ENCODE measurements around the gene TTBK1. TPM values are rescaled to one million over a fixed set of nuclear protein-coding genes. Genes with fewer than 3 reads are reported as not detected.

Gene TTBK1
- total and polyA plus RNA-seq, 2 of the 4 experiments (the other 2 are of a cell fraction), result 0.02 TPM; not detected in 1

GRCh38 chr6:43283514-43283901 lies 40.2 kb downstream of the TTBK1 start (continued):
- TF ChIP-seq MAFK (IDR thresholded peaks at IDR 0.05; ENCODE audit: low read depth, low read length) (no peak), SMC3 (IDR thresholded peaks at IDR 0.05; ENCODE audit: low read depth, low read length) (no peak), CEBPB (IDR thresholded peaks at IDR 0.05; ENCODE audit: low read depth, low read length) (no peak)

- Histone ChIP-seq H4K91ac (ENCODE audit: insufficient read depth, low read depth, low read length) (no peak overlapping the region), H4K8ac (ENCODE audit: low read depth in 2 of 2, low read length in 2 of 2) (no peak overlapping the region), H4K20me1 (ENCODE audit: insufficient read depth, low read length) (no peaks in the 10 kb centered on the region), H3K27me3 (ENCODE audit: control insufficient read depth, insufficient read depth, low read length) (peaks cover 41% of the 10 kb centered on the region), H3K4me2 (ENCODE audit: low read depth, low read length) (no peak overlapping the region), H2BK5ac (ENCODE audit: low read depth, low read length, poor library complexity, severe bottlenecking) (no peak overlapping the region), H3K4me3 (ENCODE audit: insufficient read depth, low read depth, low read length) (no peak overlapping the region), H3K79me1 (ENCODE audit: low read depth in 1 of 2, low read length in 2 of 2) (no peaks in the 10 kb centered on the region), H3K36me3 (ENCODE audit: control insufficient read depth, insufficient read depth, low read length) (no peaks in the 10 kb centered on the region), H3K23ac (ENCODE audit: low read depth, low read length) (no peak overlapping the region), H3K27ac (ENCODE audit: insufficient read depth, low read length) (no peak overlapping the region), H3K4ac (ENCODE audit: low read depth, low read length) (no peak overlapping the region), H3K9me3 (ENCODE audit: control insufficient read depth, insufficient read depth, low read length) (no peaks in the 10 kb centered on the region), H2BK15ac (ENCODE audit: low read depth, low read length) (no peak overlapping the region), H2AK9ac (replicated peaks; ENCODE audit: low read depth, low read length, poor library complexity) (no peak overlapping the region), H3K18ac (ENCODE audit: low read depth, low read length) (no peak overlapping the region), H2BK120ac (ENCODE audit: low read depth, low read length) (no peak overlapping the region), H3K14ac (replicated peaks; ENCODE audit: low read depth, low read length) (no peak overlapping the region), H3K56ac (ENCODE audit: extremely low read depth, insufficient read depth, low read length) (no peak overlapping the region), H2AK5ac (ENCODE audit: low read depth, low read length) (no peak overlapping the region), H3K9ac (ENCODE audit: low read depth, low read length) (no peak overlapping the region), H4K5ac (ENCODE audit: low read depth, low read length) (no peak overlapping the region), H3K4me1 (ENCODE audit: control insufficient read depth, insufficient read depth, low read length) (peaks cover under 1% of the 10 kb centered on the region), H2BK20ac (ENCODE audit: low read depth, low read length) (no peak overlapping the region), H3K9me1 (ENCODE audit: insufficient read depth, low read length) (no peaks in the 10 kb centered on the region), H2AFZ (replicated peaks; ENCODE audit: low read length, poor library complexity) (no peak overlapping the region)
- ATAC-seq (ENCODE audit: low read depth) (no peak), DNase-seq (no peak)
- no peak for TF ChIP-seq MAFK (IDR thresholded peaks at IDR 0.05; ENCODE audit: low read depth, low read length)
- TF ChIP-seq NFE2L2 (IDR thresholded peaks at IDR 0.05; ENCODE audit: low read depth, low read length), result no peak
- no TSS peak for BruUV-seq (replicated peaks)
- WGBS, 2 experiments (ENCODE audit: extremely low coverage in 2 of 2, insufficient read length in 1 of 2), result 90% methylated on average over 16 of the region's 27 CpGs; no CpG with 5 or more reads in 1 of the 2 experiments
- ChIA-PET CTCF (no interaction called here), POLR2A (ENCODE audit: unreplicated experiment) (no interaction called here)
- dilution Hi-C loops (cut with HindIII; ENCODE audit: low sequenced_read_pairs, unreplicated experiment) (no loop called here), in situ Hi-C loops (cut with MboI; ENCODE audit: low sequenced_read_pairs) (no loop called here), intact Hi-C loops (cut with micrococcal nuclease) (no loop called here)
Observed at GRCh38 chr6:43283905-43284304, 40.6 kb downstream of the TTBK1 start.
